ENCODE data around the gene MPG. TPM values are rescaled to one million over a fixed set of nuclear protein-coding genes. Genes with fewer than 3 reads are reported as not detected.
A peak's percentile ranks its signal among the peaks of the same experiment; 100 is the strongest.

Gene MPG
- polyA plus RNA-seq, 3 donors: 16.0 to 19.4 (median 16.1) TPM

- no peak for DNase-seq (ENCODE audit: low read depth in 3 of 3, low spot score in 2 of 3)
These were observed 27.0 kb upstream of the MPG start for GRCh38 chr16:50769-51591.

- peak; percentile 85 to 89 (median 87) for DNase-seq (ENCODE audit: low read depth in 3 of 3, low spot score in 2 of 3)
These were observed 24.4 kb upstream of the MPG start, which contains the start of the genes POLR3K and SNRNP25 for GRCh38 chr16:53346-54236. POLR3K (minus strand) TSS chr16:53608; CDS start chr16:53586, 22 bp downstream. SNRNP25 (plus strand) TSS chr16:53828; CDS start chr16:54017, 189 bp downstream.

GRCh38 chr16:54237-54581 lies 23.8 kb upstream of the MPG start:
- DNase-seq (ENCODE audit: low read depth in 3 of 3, low spot score in 2 of 3): no peak

- DNase-seq (ENCODE audit: low read depth in 3 of 3, low spot score in 2 of 3): no peak
These were observed 22.4 kb upstream of the MPG start for GRCh38 chr16:55571-56136.

GRCh38 chr16:56231-56927 lies 21.6 kb upstream of the MPG start:
- no peak for DNase-seq (ENCODE audit: low read depth in 3 of 3, low spot score in 2 of 3)

- DNase-seq (ENCODE audit: low read depth in 3 of 3, low spot score in 2 of 3): no peak
These were observed 20.3 kb upstream of the MPG start for GRCh38 chr16:57711-58110.

- DNase-seq (ENCODE audit: low read depth in 3 of 3, low spot score in 2 of 3): no peak
These were observed 19.3 kb upstream of the MPG start for GRCh38 chr16:58491-59439.

- no peak for DNase-seq (ENCODE audit: low read depth in 3 of 3, low spot score in 2 of 3)
These were observed 18.5 kb upstream of the MPG start for GRCh38 chr16:59440-60059.

- DNase-seq (ENCODE audit: low read depth in 3 of 3, low spot score in 2 of 3): no peak
These were observed 17.9 kb upstream of the MPG start for GRCh38 chr16:60166-60565.

- DNase-seq (ENCODE audit: low read depth in 3 of 3, low spot score in 2 of 3): no peak
These were observed 16.8 kb upstream of the MPG start for GRCh38 chr16:60929-61878.

- no peak for DNase-seq (ENCODE audit: low read depth in 3 of 3, low spot score in 2 of 3)
These were observed 16.1 kb upstream of the MPG start for GRCh38 chr16:61879-62281.

- no peak for DNase-seq (ENCODE audit: low read depth in 3 of 3, low spot score in 2 of 3)
These were observed 15.6 kb upstream of the MPG start for GRCh38 chr16:62283-62967.

- no peak for DNase-seq (ENCODE audit: low read depth in 3 of 3, low spot score in 2 of 3)
These were observed 15.0 kb upstream of the MPG start for GRCh38 chr16:62968-63391.

- no peak for DNase-seq (ENCODE audit: low read depth in 3 of 3, low spot score in 2 of 3)
These were observed 14.6 kb upstream of the MPG start for GRCh38 chr16:63466-63865.

GRCh38 chr16:63998-64913 lies 13.8 kb upstream of the MPG start:
- no peak for DNase-seq (ENCODE audit: low read depth in 3 of 3, low spot score in 2 of 3)

- no peak for DNase-seq (ENCODE audit: low read depth in 3 of 3, low spot score in 2 of 3)
These were observed 13.1 kb upstream of the MPG start for GRCh38 chr16:64914-65255.

Measured in right renal cortex interstitium (tissue), 3 donors.